H54 (cell line): ENCODE data around the gene SLC25A12.
"Not testable (repeated sequence)": the region's sequence is repeated elsewhere in the genome, so short reads cannot be mapped to it uniquely, and the experiment has no call there.

Experiments used
- DNase-seq: peaks from one replicate; pipeline ENCODE4 v3.0.0; 2011; ENCODE audit warnings: low spot score, mixed read lengths; ENCODE audit not compliant: insufficient read length
- FAIRE-seq: peaks from 3 replicates; lab custom pipeline; 2011; peaks lifted over from hg19 to GRCh38; lab: Jason Lieb, UNC
- POLR2A ChIP-seq: IDR thresholded peaks from 2 replicates; pipeline ENCODE4 v1.6.1; 2011; ENCODE audit warnings: low read depth, mild to moderate bottlenecking, low read length

The SLC25A12 gene

DNA sequence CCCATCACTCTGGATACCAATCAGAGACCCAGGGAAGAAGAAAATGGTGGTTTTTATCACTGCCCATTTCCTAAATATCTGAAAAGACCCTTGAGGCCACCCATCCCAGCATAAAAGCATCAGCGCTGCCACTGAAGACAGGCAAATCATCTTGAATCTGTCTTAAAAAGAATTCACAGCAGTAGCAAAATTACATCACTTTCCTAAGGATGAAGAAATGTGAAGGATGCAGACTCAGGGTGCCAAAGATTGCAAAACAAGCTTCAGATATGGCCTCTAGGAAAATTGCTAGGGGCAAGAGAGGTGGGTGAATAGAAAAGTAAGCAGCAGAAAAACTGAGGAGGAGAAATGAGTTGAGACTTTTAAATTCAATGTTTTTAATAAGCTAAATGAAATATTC, 70.0 kb downstream of the SLC25A12 start:
- no peak for FAIRE-seq
- no peak for TF ChIP-seq POLR2A
- DNase-seq: no peak

DNA sequence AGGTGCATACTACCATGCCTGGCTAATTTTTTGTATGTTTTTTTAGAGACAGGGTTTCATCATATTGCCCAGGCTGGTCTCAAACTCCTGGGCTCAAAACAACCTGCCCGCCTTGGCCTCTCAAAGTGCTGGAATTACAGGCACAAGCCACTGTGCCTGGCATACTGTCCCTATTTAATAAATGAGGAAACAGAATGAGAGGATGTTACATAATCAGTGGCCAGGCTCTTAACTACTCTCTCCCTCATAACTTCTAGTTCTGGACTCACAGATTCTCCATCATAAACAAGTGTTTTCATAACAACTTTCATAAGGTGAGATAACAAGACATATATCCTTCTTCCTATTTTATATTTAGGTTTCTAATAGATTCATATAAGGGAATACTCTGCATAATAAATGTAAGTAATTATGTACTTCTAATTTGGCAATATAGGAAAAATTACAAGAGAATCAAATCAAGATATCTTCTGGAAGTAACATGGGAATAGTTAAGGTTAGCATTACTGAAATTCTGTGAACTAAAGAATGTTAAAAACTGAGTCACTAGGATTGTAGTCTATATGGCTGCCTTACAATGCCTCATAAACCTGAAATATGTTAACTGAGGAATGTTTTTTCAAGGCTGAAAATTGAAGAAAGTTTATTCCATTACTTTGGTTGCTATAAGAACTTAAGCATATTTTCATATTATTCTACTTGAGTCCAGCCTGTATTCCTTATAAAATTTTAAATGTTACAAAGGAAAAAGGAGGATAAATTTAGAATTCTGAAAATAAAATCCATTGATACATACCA, 71.3 kb downstream of the SLC25A12 start:
- no peak for DNase-seq
- FAIRE-seq: no peak
- no peak for TF ChIP-seq POLR2A

DNA sequence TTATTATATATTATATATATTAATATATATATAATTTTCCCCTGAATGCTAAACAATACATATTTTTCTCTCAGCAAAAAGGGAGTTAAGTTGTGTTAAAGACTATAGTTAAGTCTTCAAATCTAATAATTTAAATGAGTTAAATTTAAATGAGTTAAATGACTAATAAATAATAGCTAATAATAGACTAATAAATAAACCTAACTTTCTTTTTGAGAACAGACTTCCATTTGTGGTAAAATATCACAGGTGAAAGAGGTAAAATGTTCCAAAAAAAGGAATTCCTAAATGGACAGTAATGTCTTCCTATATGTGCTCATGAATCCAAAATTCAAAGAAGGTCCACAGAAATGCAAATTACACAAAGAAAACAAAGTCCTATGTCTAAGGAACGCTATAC, 74.6 kb downstream of the SLC25A12 start:
- FAIRE-seq: no peak
- DNase-seq: no peak
- TF ChIP-seq POLR2A: no peak

DNA sequence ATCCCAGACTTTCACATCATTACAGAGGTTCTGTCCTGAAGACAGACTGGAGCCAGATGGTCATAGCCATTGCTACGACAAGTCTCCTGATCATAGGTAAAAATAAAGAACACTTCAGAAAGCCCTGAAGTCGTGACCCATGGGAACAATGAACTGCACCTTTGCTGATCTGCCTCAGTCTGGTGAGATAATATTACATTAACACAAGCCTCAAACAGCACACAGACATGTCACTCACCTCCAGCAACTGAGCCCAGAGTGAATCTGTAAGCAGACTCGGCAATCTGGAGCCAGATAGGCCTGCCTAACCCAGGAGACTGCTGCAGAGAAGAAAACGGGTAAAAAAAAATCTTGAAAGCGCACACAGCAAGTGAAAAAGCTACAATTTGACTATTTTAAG, 79.2 kb downstream of the SLC25A12 start:
- DNase-seq (no peak), FAIRE-seq (no peak)
- TF ChIP-seq POLR2A: no peak

DNA sequence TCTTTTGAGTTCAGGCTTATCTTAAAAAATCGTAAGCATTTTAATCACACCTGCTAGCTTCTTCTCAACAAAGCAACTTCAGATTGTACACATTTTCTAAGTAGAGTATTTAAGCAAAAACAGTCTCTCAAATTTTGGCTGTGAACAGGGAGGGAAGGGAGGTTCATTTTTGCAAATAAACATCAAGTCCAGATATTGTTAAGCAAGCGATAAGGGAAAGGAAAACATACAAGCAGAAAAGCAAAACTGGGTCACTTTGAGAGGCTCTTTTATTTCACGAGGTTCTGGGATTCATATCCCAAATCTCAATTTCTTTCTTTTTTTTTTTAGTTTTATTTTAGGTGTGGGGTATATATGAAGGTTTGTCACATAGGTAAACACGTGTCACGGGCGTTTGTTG, 79.9 kb downstream of the SLC25A12 start:
- FAIRE-seq (no peak), DNase-seq (no peak)
- TF ChIP-seq POLR2A: no peak

DNA sequence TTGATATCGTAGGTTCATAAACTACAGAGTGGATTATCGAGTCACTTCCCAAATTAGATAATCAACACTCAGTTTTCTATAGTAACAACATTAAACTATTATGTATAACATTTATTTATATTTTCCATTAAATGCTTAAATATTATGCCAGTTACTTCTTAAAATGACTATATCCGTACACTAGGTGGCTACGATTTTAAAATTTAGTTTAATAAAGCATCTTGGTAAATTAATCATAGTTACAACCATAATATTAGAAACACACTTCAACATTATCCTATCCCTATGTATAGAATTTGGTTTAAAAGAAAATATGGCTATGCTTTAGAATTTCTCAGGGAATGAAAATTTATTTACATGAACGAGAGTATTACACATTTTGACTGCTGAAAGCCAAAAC, 80.3 kb downstream of the SLC25A12 start:
- no peak for FAIRE-seq
- TF ChIP-seq POLR2A: no peak
- DNase-seq: no peak

DNA sequence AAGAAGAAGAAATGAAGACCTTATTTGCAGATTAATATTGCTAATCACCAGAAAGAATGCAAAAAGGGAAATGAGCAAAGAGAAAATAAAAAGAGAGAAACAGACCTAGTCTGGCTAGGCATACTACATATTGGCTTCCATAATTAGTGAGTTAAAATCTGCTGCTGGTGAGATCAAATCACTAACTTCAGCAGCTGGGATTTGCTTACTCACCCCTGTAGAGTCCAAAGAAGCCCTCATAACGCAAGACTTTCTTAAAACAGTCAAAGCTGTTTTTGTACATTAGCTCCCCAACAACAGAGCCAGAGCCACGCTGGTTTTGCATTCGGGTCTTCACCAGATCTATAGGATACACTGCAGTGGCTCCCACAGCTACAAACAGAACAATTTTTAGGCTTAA, 80.9 kb downstream of the SLC25A12 start:
- TF ChIP-seq POLR2A: no peak
- DNase-seq (no peak), FAIRE-seq (no peak)

DNA sequence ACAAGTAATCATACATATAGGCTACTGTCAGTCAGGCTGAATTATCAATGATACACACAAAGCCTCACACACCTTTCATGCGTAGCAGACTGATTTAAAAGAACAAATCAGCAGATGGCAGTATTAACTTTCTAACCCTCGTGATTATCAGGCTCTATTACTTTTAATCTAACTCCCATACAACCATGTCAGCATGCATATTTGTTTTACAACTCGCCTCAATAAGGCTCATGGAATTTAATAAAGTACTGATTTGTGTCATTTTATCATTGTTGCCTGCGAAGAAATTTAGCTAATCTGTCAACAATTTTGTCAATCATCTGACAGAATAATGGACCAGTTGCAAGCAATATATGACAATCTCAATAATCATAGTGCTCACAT, 82.8 kb downstream of the SLC25A12 start:
- FAIRE-seq: peak; percentile 91
- no peak for TF ChIP-seq POLR2A
- no peak for DNase-seq

DNA sequence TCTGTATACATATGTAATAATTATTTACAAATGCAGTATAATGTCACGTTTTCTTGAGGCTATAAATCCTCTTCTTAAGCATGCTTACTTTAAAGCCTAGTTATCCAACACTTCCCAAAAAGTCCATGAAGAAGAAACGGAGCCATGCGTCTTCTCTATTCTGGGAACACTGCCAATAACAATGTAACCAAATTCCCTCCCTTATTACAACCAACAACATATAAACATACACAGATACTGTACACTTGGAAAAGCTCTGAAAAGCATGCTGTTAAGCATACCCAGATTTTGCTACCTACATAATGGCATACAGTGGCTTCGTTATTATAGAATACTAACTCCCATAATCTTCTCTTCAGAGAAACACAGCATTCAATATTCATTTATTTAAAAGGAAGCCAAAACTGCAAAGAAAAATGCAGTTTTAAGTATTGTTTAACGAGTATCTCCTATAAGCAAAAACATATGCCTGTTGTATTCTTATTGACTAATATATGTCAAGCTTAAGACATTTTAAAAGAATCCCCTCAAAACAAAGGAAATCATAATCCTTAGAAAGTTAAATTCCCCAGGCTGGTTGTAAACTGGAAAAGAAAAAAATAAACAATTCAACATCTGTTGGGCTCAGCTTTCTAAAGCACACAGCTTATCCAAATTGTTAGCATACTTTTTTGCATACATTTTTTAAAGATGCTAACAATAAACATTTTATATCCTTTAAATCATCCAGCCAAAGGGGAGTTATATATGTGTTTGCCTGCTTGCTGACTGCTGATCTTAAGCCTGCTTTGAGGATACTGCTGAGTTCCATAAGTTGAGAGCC, 83.4 kb downstream of the SLC25A12 start:
- no peak for FAIRE-seq
- no peak for DNase-seq
- no peak for TF ChIP-seq POLR2A

DNA sequence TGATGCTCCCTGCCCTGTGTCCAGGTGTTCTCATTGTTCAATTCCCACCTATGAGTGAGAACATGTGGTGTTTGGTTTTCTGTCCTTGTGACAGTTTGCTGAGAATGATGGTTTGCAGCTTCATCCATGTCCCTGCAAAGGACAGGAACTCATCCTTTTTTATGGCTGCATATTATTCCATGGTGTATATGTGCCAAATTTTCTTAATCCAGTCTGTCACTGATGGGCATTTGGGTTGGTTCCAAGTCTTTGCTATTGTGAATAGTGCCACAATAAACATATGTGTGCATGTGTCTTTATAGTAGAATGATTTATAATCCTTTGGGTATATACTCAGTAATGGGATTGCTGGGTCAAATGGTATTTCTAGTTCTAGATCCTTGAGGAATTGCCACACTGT, 85.2 kb downstream of the SLC25A12 start:
- DNase-seq, FAIRE-seq: not testable (repeated sequence)

DNA sequence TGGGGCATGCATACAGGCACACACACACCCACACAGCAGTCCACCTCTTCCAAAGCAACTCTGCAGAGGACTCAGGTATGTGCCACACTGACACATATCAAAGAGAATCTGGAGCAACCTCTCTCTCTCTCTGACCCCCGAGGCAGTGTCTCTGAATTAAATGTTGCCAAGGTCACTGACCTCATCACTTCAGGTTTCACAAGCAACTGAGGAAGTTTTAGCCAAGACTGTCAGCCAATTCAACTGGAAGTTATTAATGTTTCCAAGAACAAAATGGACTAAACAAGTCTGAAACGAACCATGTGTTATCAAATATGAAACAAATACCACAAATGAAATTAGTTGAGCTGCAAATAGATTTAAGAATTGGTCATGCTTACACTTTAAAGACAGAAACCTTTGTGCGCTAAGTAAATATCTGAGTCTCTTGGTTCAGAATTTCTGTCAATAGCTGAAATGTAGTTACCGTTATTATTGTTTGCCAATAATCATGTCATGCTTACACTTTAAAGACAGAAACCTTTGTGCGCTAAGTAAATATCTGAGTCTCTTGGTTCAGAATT, 86.1 kb downstream of the SLC25A12 start:
- TF ChIP-seq POLR2A: no peak
- no peak for FAIRE-seq
- DNase-seq: no peak

DNA sequence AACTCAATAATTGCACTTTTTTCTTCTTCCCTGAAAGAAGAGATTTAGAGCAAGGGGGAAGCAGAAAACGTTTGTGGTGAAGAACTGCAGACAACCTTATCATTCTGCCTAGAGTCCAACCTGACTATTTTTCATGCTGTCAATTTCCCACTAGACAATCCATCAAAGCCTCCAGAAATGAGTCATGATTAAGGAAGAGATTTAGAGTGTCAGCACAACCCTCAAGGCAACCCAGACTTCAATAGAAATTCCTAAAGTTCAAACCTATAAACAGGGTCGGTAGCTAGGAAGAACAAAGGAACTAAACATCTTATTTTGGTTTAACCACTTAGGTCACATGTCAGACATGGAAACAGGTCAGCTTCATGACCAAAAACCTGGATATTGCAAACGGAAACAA, 86.9 kb downstream of the SLC25A12 start:
- TF ChIP-seq POLR2A: no peak
- no peak for FAIRE-seq
- no peak for DNase-seq

DNA sequence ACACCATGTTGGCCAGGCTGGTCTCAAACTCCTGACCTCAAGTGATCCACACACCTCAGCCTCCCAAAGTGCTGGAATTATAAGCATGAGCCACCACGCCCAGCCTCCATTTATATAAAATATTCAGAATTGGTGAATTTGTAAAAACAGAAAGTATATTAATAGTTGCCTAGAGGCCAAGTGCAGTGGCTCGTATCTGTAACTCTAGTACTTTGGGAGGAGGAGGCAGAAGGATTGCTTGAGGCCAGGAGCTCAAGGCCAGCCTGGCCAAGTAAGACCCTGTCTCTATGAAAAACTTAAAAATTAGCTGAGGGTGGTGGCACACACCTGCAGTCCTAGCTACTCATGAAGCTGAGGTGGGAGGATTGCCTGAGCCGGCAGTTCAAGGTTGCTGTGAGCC, 89.6 kb downstream of the SLC25A12 start:
- DNase-seq (no peak), FAIRE-seq (no peak)
- no peak for TF ChIP-seq POLR2A

DNA sequence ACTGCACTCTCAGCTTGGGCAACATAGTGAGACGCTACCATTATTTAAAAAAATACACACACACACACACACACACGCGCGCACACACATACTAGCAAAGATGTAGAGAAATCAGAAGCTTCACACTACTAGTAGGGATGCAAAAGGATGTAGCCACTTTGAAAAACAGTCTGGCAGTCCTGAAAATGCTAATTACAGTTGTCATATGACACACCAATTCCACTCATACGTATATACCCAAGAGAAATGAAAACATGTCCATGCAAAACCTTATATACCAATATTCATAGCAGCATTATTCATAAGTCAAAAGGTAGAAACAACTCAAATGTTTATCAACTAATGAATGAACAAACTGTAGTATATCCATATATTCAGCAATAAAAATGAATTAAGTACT, 90.3 kb downstream of the SLC25A12 start:
- FAIRE-seq: no peak
- DNase-seq: no peak
- no peak for TF ChIP-seq POLR2A
